Measurements from ENCODE around the gene NKX1-1. TPM values are rescaled to one million over a fixed set of nuclear protein-coding genes. Genes with fewer than 3 reads are reported as not detected.

Gene NKX1-1
- total RNA-seq, 1 experiment from 2014 or later, result not detected

GRCh38 chr4:1384675-1385372 is 21.4 kb downstream of the NKX1-1 start:
- no peak overlapping the region for H3K27ac Mint-ChIP-seq
- ChIA-PET POLR2A (no interaction called here), CTCF (no interaction called here)
- ATAC-seq (no peak), DNase-seq (ENCODE audit: low spot score) (peak; percentile 6)
- H3K36me3 Mint-ChIP-seq, result peaks cover 18% of the 10 kb centered on the region
- H3K4me3 Mint-ChIP-seq, result no peak overlapping the region
- TF ChIP-seq, protein P1, sequence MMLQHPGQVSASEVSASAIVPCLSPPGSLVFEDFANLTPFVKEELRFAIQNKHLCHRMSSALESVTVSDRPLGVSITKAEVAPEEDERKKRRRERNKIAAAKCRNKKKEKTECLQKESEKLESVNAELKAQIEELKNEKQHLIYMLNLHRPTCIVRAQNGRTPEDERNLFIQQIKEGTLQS (CRISPR knock-in tag; conservative IDR thresholded peaks at IDR 0.05), result no peak
- TF ChIP-seq MLX (CRISPR knock-in tag; IDR thresholded peaks at IDR 0.05) (no peak), E2F1 (CRISPR knock-in tag; IDR thresholded peaks at IDR 0.05) (no peak), ZNF263 (CRISPR knock-in tag; IDR thresholded peaks at IDR 0.05; ENCODE audit: low read depth) (no peak), E2F5 (CRISPR knock-in tag; IDR thresholded peaks at IDR 0.05) (no peak), MAX (CRISPR knock-in tag; IDR thresholded peaks at IDR 0.05) (no peak), ZNF219 (CRISPR knock-in tag; IDR thresholded peaks at IDR 0.05; ENCODE audit: borderline replicate concordance) (no peak), HMGA2 (CRISPR knock-in tag; IDR thresholded peaks at IDR 0.05) (no peak)
- TF ChIP-seq, protein P2, sequence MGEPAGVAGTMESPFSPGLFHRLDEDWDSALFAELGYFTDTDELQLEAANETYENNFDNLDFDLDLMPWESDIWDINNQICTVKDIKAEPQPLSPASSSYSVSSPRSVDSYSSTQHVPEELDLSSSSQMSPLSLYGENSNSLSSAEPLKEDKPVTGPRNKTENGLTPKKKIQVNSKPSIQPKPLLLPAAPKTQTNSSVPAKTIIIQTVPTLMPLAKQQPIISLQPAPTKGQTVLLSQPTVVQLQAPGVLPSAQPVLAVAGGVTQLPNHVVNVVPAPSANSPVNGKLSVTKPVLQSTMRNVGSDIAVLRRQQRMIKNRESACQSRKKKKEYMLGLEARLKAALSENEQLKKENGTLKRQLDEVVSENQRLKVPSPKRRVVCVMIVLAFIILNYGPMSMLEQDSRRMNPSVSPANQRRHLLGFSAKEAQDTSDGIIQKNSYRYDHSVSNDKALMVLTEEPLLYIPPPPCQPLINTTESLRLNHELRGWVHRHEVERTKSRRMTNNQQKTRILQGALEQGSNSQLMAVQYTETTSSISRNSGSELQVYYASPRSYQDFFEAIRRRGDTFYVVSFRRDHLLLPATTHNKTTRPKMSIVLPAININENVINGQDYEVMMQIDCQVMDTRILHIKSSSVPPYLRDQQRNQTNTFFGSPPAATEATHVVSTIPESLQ (CRISPR knock-in tag; IDR thresholded peaks at IDR 0.05), result no peak
- H3K9me3 Mint-ChIP-seq, result peaks cover 14% of the 10 kb centered on the region
- H3K27me3 Mint-ChIP-seq (ENCODE audit: low read depth), result no peaks in the 10 kb centered on the region
- H3K4me1 Mint-ChIP-seq, result no peaks in the 10 kb centered on the region

DNA sequence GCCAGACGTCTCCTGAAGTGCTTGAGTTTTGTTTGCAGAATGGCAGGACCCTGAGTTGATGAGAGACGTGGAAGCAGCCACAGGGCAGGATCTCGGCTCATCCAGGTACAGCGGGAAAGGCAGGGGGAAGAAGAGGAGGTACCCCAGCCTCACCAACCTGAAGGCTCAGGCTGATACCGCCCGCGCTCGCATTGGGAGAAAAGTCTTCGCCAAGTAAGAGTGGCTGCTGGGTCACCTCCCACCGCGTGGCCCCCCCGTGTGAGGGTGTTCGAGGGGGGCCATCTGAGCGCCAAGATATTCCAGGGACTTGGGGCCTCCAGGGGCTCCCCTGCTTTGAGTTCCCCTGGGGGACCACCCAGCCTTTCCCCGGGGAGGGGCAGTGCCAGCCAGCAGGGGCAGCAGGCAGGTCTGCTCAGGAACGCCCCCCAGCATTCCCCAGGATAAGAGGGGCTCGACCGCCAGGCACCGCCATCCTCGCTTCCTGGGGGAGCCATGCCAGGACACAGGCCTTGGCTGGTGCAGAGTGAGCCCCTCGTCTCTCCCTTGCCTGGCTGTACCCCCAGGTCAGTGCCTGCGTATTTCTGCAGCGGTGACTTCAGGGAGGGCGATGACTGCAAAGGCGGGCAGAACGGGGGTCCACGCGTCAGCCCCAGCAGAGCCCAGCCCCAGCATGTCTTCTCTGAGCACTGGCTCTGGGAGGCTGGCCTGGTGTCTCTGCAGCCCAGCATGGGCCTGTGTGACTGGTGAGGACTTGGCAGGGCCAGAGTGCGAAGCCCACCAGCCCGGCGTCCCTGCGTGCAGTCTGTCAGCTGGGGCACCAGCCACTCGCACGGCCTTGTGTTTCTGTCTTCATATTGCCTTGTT is 22.3 kb downstream of the NKX1-1 start:
- Mint-ChIP-seq H3K4me3 (no peak overlapping the region), H3K27me3 (ENCODE audit: low read depth) (no peaks in the 10 kb centered on the region), H3K36me3 (peaks cover 17% of the 10 kb centered on the region), H3K9me3 (peaks cover 11% of the 10 kb centered on the region), H3K27ac (no peak overlapping the region), H3K4me1 (no peaks in the 10 kb centered on the region)
- CTCF ChIA-PET, result no interaction called here
- ATAC-seq (no peak), DNase-seq (ENCODE audit: low spot score) (peak; percentile 8)
- POLR2A ChIA-PET, result no interaction called here
- TF ChIP-seq OVOL2 (CRISPR knock-in tag; IDR thresholded peaks at IDR 0.05; ENCODE audit: borderline replicate concordance) (no peak), E2F4 (CRISPR knock-in tag; IDR thresholded peaks at IDR 0.05; ENCODE audit: borderline replicate concordance, low read depth) (no peak), CREM (CRISPR knock-in tag; IDR thresholded peaks at IDR 0.05) (no peak), RORB (CRISPR knock-in tag; IDR thresholded peaks at IDR 0.05) (no peak), NFYB (CRISPR knock-in tag; conservative IDR thresholded peaks at IDR 0.05; ENCODE audit: low read depth) (no peak), ELF4 (CRISPR knock-in tag; IDR thresholded peaks at IDR 0.05; ENCODE audit: low read depth) (no peak), ZNF281 (CRISPR knock-in tag; IDR thresholded peaks at IDR 0.05) (no peak), NFATC4 (CRISPR knock-in tag; IDR thresholded peaks at IDR 0.05) (no peak), SP1 (CRISPR knock-in tag; conservative IDR thresholded peaks at IDR 0.05) (no peak), EMX1 (CRISPR knock-in tag; IDR thresholded peaks at IDR 0.05) (no peak), ZNF396 (CRISPR knock-in tag; IDR thresholded peaks at IDR 0.05; ENCODE audit: borderline replicate concordance) (no peak), MXD4 (CRISPR knock-in tag; IDR thresholded peaks at IDR 0.05; ENCODE audit: borderline replicate concordance) (no peak)
- TF ChIP-seq, protein P3, sequence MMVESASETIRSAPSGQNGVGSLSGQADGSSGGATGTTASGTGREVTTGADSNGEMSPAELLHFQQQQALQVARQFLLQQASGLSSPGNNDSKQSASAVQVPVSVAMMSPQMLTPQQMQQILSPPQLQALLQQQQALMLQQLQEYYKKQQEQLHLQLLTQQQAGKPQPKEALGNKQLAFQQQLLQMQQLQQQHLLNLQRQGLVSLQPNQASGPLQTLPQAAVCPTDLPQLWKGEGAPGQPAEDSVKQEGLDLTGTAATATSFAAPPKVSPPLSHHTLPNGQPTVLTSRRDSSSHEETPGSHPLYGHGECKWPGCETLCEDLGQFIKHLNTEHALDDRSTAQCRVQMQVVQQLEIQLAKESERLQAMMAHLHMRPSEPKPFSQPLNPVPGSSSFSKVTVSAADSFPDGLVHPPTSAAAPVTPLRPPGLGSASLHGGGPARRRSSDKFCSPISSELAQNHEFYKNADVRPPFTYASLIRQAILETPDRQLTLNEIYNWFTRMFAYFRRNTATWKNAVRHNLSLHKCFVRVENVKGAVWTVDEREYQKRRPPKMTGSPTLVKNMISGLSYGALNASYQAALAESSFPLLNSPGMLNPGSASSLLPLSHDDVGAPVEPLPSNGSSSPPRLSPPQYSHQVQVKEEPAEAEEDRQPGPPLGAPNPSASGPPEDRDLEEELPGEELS (CRISPR knock-in tag; IDR thresholded peaks at IDR 0.05), result no peak
